Thymus (tissue), 14 donors: ENCODE results near the gene FAM72D. TPM values are rescaled to one million over a fixed set of nuclear protein-coding genes. Genes with fewer than 3 reads are reported as not detected.
"Not testable (repeated sequence)": the region's sequence is repeated elsewhere in the genome, so short reads cannot be mapped to it uniquely, and the experiment has no call there.

Source experiments
- DNase-seq, 9 donors: peaks; one replicate each; pipeline ENCODE4 v3.0.0-alpha.2; 2013; ENCODE audit warnings: low spot score in 9 of 9, low read depth in 6 of 9, missing footprints in 1 of 9
- H3K27ac ChIP-seq, 2 donors: one replicate each; pipeline ENCODE4 v1.5.1; 2013; ENCODE audit warnings: control low read depth in 1 of 2, low read depth in 1 of 2, low read length in 1 of 2, mild to moderate bottlenecking in 1 of 2, moderate library complexity in 1 of 2
- H3K27me3 ChIP-seq, 2 donors: one replicate each; pipeline ENCODE4 v1.5.1; 2013; ENCODE audit warnings: low read length in 1 of 2; ENCODE audit not compliant: control insufficient read depth in 2 of 2, insufficient read depth in 1 of 2
- H3K36me3 ChIP-seq, 2 donors: one replicate each; pipeline ENCODE4 v1.5.1; 2013; ENCODE audit warnings: low read length in 1 of 2, mild to moderate bottlenecking in 1 of 2, moderate library complexity in 1 of 2; ENCODE audit not compliant: control insufficient read depth in 2 of 2, insufficient read depth in 2 of 2
- H3K4me1 ChIP-seq, 2 donors: one replicate each; pipeline ENCODE4 v1.5.1; 2013; ENCODE audit warnings: low read length in 2 of 2; ENCODE audit not compliant: control insufficient read depth in 2 of 2, insufficient read depth in 2 of 2
- H3K4me3 ChIP-seq, 2 donors: one replicate each; pipeline ENCODE4 v1.5.1; 2013; ENCODE audit warnings: low read length in 2 of 2, control low read depth in 1 of 2, mild to moderate bottlenecking in 1 of 2
- H3K9me3 ChIP-seq, 2 donors: one replicate each; pipeline ENCODE4 v1.5.1; 2013; ENCODE audit warnings: low read length in 1 of 2, mild to moderate bottlenecking in 1 of 2; ENCODE audit not compliant: control insufficient read depth in 2 of 2, insufficient read depth in 1 of 2
- WGBS: extraction: QIAGEN DNeasy Blood & Tissue Kit; methylation state at CpG from one replicate; pipeline ENCODE4 v1.1.7; 2013; 5-methylcytosine and 5-hydroxymethylcytosine counted together
- long read RNA-seq, 10 donors: transcript quantifications; one replicate each; lab custom pipeline, GENCODE V29; 2026
- polyA plus RNA-seq: library from polyadenylated mRNA; stranded (reverse); fragments of 200-250 nt; gene quantifications from one replicate; pipeline ENCODE4 v1.2.3, GENCODE V29; 2013
- total RNA-seq: library from RNA; stranded (reverse); fragments of 120-200 nt; gene quantifications from one replicate; pipeline ENCODE4 v1.2.4, GENCODE V29; 2013
- donor health status: healthy.

FAM72D gene
- total RNA-seq (4.3 TPM), polyA plus RNA-seq (2.0 TPM)
- long read RNA-seq, donor 1: 0 reads
- long read RNA-seq, donor 2, transcript FAM72D-201 (4 exons, 2,397 nt): major isoform, 5 of 5 reads
- long read RNA-seq, donor 2, partial matches to known transcripts: 0 of 5 reads
- long read RNA-seq, donor 2, other reads (novel, unspliced or antisense): 0 of 5 reads
- long read RNA-seq, donor 3, transcript FAM72D-201 (4 exons, 2,397 nt): major isoform, 10 of 10 reads
- long read RNA-seq, donor 3, partial matches to known transcripts: 0 of 10 reads
- long read RNA-seq, donor 3, other reads (novel, unspliced or antisense): 0 of 10 reads
- long read RNA-seq, donor 4, transcript FAM72D-201 (4 exons, 2,397 nt): major isoform, 5 of 5 reads
- long read RNA-seq, donor 4, partial matches to known transcripts: 0 of 5 reads
- long read RNA-seq, donor 4, other reads (novel, unspliced or antisense): 0 of 5 reads
- long read RNA-seq, donor 5, transcript FAM72D-201 (4 exons, 2,397 nt): major isoform, 5 of 5 reads
- long read RNA-seq, donor 5, partial matches to known transcripts: 0 of 5 reads
- long read RNA-seq, donor 5, other reads (novel, unspliced or antisense): 0 of 5 reads
- long read RNA-seq, donor 6, partial matches to known transcripts: 0 of 3 reads
- long read RNA-seq, donor 6, other reads (novel, unspliced or antisense): 0 of 3 reads
- long read RNA-seq, donor 7, partial matches to known transcripts: 0 of 1 reads
- long read RNA-seq, donor 7, other reads (novel, unspliced or antisense): 0 of 1 reads
- long read RNA-seq, donor 8, partial matches to known transcripts: 0 of 3 reads
- long read RNA-seq, donor 8, other reads (novel, unspliced or antisense): 0 of 3 reads
- long read RNA-seq, donor 9, partial matches to known transcripts: 0 of 2 reads
- long read RNA-seq, donor 9, other reads (novel, unspliced or antisense): 0 of 2 reads
- long read RNA-seq, donor 10, partial matches to known transcripts: 0 of 3 reads
- long read RNA-seq, donor 10, other reads (novel, unspliced or antisense): 0 of 3 reads

DNA sequence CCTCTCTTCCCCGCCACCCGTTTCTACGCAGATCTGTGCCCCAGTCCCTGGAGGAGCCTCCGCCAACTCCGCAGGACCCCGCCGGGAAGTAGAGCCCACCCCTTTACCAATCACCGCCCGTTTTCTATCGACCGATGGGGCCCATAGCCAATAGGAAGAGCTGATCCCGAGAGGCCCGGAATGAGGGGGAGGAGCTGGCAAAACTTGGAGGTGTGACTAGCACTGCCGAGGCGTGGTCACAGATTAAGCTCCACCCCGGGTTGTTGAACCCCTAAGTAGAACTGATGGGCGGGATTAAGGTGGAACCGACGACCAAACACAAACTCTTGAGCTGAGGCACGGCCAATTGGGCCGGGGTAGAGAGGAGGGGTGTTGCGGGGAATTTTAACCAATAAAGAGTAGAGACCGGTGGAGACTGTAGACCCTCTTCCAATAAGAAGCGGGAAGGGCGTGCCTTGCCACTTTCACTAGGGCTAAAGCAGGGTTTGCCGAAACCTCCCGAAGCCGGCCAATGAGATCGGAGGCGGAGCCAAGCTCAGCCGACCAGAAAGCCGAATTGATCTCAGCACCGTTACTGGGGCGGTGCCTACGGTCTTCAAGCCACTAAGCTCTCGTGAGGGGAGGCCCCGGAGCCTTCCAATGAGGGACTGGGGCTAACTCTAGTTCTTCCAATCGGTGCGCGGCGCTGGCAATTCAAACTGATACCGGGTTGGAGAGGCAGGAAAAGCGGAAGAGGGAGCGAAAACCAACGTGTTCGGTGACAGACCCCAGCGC is at the start of gene FAM72D, which contains the start of gene SRGAP2B:
Gene FAM72D, plus strand, starts transcription at position 691 of the 774 bp plus-strand sequence. CDS start 874 bp downstream, outside the sequence.
Gene SRGAP2B, minus strand, starts transcription at position 45 of the 774 bp plus-strand sequence. CDS start 2,427 bp downstream, outside the sequence.
- not testable (repeated sequence) for H3K27me3 ChIP-seq, H3K4me3 ChIP-seq, H3K27ac ChIP-seq, DNase-seq, H3K9me3 ChIP-seq, H3K4me1 ChIP-seq, H3K36me3 ChIP-seq
- WGBS: no CpG with 5 or more reads among the region's 47 CpGs

GRCh38 chr1:145047553-145047952 is 48.2 kb upstream of the FAM72D start:
- not testable (repeated sequence) for H3K4me3 ChIP-seq, DNase-seq, H3K36me3 ChIP-seq, H3K27me3 ChIP-seq, H3K9me3 ChIP-seq, H3K27ac ChIP-seq, H3K4me1 ChIP-seq
- no CpG with 5 or more reads among the region's 1 CpG for WGBS

- not testable (repeated sequence) for DNase-seq, H3K27me3 ChIP-seq, H3K4me1 ChIP-seq, H3K4me3 ChIP-seq, H3K9me3 ChIP-seq, H3K36me3 ChIP-seq, H3K27ac ChIP-seq
- WGBS: no CpG with 5 or more reads among the region's 6 CpGs
Observed at GRCh38 chr1:145048181-145048856, 47.5 kb upstream of the FAM72D start.

- not testable (repeated sequence) for H3K36me3 ChIP-seq, H3K27ac ChIP-seq, H3K4me1 ChIP-seq, H3K4me3 ChIP-seq, DNase-seq, H3K27me3 ChIP-seq, H3K9me3 ChIP-seq
- WGBS: no CpG with 5 or more reads among the region's 10 CpGs
Observed at GRCh38 chr1:145052019-145052776, 43.6 kb upstream of the FAM72D start.

- WGBS: no CpG with 5 or more reads among the region's 4 CpGs
- H3K27ac ChIP-seq, H3K9me3 ChIP-seq, H3K4me1 ChIP-seq, H3K27me3 ChIP-seq, DNase-seq, H3K4me3 ChIP-seq, H3K36me3 ChIP-seq: not testable (repeated sequence)
Observed at GRCh38 chr1:145053428-145053827, 42.3 kb upstream of the FAM72D start.

DNA sequence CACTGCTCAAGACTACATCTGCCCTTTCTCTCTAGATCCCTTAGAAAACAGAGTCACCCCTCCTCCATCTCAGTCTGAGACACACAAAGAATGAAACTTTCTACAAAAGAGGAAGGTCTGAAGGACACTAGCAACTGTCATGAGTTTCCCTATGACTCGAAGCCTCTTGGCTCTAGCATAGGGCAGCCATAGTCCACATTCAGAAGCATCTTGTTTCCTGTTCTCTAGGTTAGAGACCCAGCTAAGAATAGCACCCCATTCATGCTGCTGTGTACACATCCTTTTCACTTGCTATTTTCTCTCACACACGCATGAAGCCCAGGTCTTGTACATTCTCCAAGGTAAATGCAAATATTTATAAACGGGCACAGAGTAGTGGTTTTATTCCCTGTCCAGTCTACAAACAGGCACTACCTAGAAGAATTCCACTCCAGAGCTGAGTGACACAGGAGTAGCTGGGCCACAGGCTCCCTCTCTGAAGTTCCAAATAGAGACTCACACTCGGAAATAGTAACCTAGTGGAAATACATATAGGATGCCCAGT is 40.5 kb upstream of the FAM72D start:
- H3K27me3 ChIP-seq, H3K4me3 ChIP-seq: not testable (repeated sequence)
- WGBS: no CpG with 5 or more reads among the region's 4 CpGs

GRCh38 chr1:145058184-145058583 is 37.6 kb upstream of the FAM72D start:
- H3K27ac ChIP-seq, H3K9me3 ChIP-seq, H3K4me1 ChIP-seq, H3K36me3 ChIP-seq, DNase-seq, H3K4me3 ChIP-seq, H3K27me3 ChIP-seq: not testable (repeated sequence)
- no CpG with 5 or more reads among the region's 3 CpGs for WGBS

More for the DNA sequence above, 40.5 kb upstream of the FAM72D start:
- H3K36me3 ChIP-seq, DNase-seq, H3K9me3 ChIP-seq, H3K4me1 ChIP-seq, H3K27ac ChIP-seq: not testable (repeated sequence)

DNA sequence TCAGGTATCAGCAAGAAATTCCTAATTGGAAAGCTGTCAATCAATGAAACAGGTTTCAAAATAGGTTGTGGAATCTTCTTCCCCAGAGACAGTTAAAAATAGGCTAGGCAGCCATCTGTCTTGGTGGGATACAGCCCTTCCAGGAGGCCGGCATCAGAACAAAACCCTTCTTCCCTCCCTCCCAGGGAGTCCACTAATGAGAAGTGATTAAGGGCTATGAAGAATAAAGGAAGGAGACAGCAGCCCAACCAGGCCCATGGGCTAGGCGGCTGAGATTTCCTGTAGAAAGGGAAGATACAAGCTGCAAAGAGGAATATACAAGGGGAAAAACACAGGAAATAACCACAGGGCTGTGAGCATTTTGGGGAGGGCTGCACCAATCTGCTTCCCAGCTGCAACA is 32.5 kb upstream of the FAM72D start:
- not testable (repeated sequence) for H3K27me3 ChIP-seq, H3K4me3 ChIP-seq, H3K9me3 ChIP-seq, H3K27ac ChIP-seq, H3K4me1 ChIP-seq, DNase-seq, H3K36me3 ChIP-seq
- 100% methylated on average over 1 of the region's 2 CpGs for WGBS
